Panc1 (cell line): ENCODE results near the gene PFAS. TPM values are rescaled to one million over a fixed set of nuclear protein-coding genes. Genes with fewer than 3 reads are reported as not detected.
A peak's percentile ranks its signal among the peaks of the same experiment; 100 is the strongest.

Experiments used
- ATAC-seq: fragments of 200-7000 bp; cut with Tn5 transposase; 2 replicates; pipeline ENCODE4 v1.9.1; 2020; ENCODE audit warnings: mild to moderate bottlenecking, moderate library complexity
- BruUV-seq: library from RNA; stranded (reverse); fragments of 400-500 nt; replicated peaks from 2 replicates; lab custom pipeline; 2021; lab: Mats Ljungman, UMichigan
- CTCF ChIA-PET: fragments of 300-600 bp; sonication (Branson Sonifier 250); formaldehyde crosslinking; loops from one replicate; lab custom pipeline; 2022; ENCODE audit warnings: antibody characterized with exemption; lab: Charles Lee
- POLR2A ChIA-PET: fragments of 300-600 bp; sonication (Branson Sonifier 250); formaldehyde crosslinking; loops from one replicate; lab custom pipeline; 2022; ENCODE audit warnings: antibody characterized with exemption; lab: Charles Lee
- DNase-seq: peaks from one replicate; pipeline ENCODE4 v3.0.0-alpha.2; 2010; ENCODE audit warnings: low read depth, low spot score
- H3K27ac ChIP-seq: 2 replicates; pipeline ENCODE4 v1.5.1; 2011; ENCODE audit warnings: mild to moderate bottlenecking, low read length, inconsistent platforms
- H3K27me3 ChIP-seq: fragments of 200-500 bp; sonication (Bioruptor generic); 2 replicates; pipeline ENCODE4 v1.6.0; 2014; ENCODE audit warnings: low read length, inconsistent platforms; ENCODE audit not compliant: control insufficient read depth, insufficient read depth
- H3K36me3 ChIP-seq: fragments of 200-500 bp; sonication (Bioruptor generic); 2 replicates; pipeline ENCODE4 v1.5.1; 2014; ENCODE audit warnings: inconsistent platforms, mild to moderate bottlenecking, low read length, moderate library complexity; ENCODE audit not compliant: control insufficient read depth, insufficient read depth
- H3K4me1 ChIP-seq: 2 replicates; pipeline ENCODE4 v1.5.1; 2011; ENCODE audit warnings: inconsistent platforms, mild to moderate bottlenecking, low read length, moderate library complexity; ENCODE audit not compliant: control insufficient read depth, insufficient read depth
- H3K4me3 ChIP-seq, 2 experiments: 2 replicates each; pipeline ENCODE4 v1.5.1; 2011 to 2012; ENCODE audit warnings: low read depth in 2 of 2, low read length in 2 of 2, mild to moderate bottlenecking in 2 of 2, inconsistent platforms in 1 of 2, moderate library complexity in 1 of 2
- H3K9me3 ChIP-seq: fragments of 200-500 bp; sonication (Bioruptor generic); 2 replicates; pipeline ENCODE4 v1.5.1; 2014; ENCODE audit warnings: low read depth, mild to moderate bottlenecking, inconsistent platforms, low read length, moderate library complexity; ENCODE audit not compliant: control insufficient read depth, insufficient read depth
- POLR2AphosphoS5 ChIP-seq: IDR thresholded peaks from 2 replicates; pipeline ENCODE4 v1.6.1; 2012; ENCODE audit warnings: mild to moderate bottlenecking, low read depth, low read length, moderate library complexity
- REST ChIP-seq, 2 experiments: IDR thresholded peaks; 2 replicates each; pipeline ENCODE4 v1.6.1; 2011 to 2012; ENCODE audit warnings: low read depth in 2 of 2, control low read depth in 1 of 2, low read length in 1 of 2, mild to moderate bottlenecking in 1 of 2, moderate library complexity in 1 of 2; ENCODE audit not compliant: insufficient read depth in 1 of 2
- SIN3A ChIP-seq: IDR thresholded peaks from 2 replicates; pipeline ENCODE4 v1.6.1; 2012; ENCODE audit warnings: low read depth, mild to moderate bottlenecking, low read length, moderate library complexity, borderline replicate concordance; ENCODE audit not compliant: insufficient read depth
- TCF7L2 ChIP-seq: IDR thresholded peaks from 2 replicates; pipeline ENCODE4 v1.6.1; 2011; ENCODE audit warnings: mild to moderate bottlenecking, low read depth, low read length, inconsistent platforms
- in situ Hi-C: cut with HindIII; loops from 2 replicates; pipeline ENCODE4 v1.10.0; 2016; ENCODE audit warnings: low sequenced_read_pairs, low pct_unique_long_range_greater_than_20kb
- intact Hi-C: fragments of 100-400 bp; cut with micrococcal nuclease; formaldehyde crosslinking; loops from one replicate; pipeline ENCODE4 v1.10.0; 2022; ENCODE audit not compliant: unreplicated experiment
- total RNA-seq: library from RNA; stranded (reverse); gene quantifications from one replicate; pipeline ENCODE4 v1.2.1, GENCODE V29; 2021; ENCODE audit not compliant: unreplicated experiment
- TF ChIP-seq, protein P1 (sequence below): fragments of 450-650 bp; IDR thresholded peaks from 2 replicates; pipeline ENCODE4 v1.5.1; 2017; ENCODE audit warnings: mild to moderate bottlenecking

PFAS gene
- total RNA-seq, 1 experiment from 2014 or later = 73.0 TPM

- Histone ChIP-seq H3K27me3 (no peaks in the 10 kb centered on the region), H3K4me1 (peaks cover 9% of the 10 kb centered on the region), H3K27ac (no peak overlapping the region), H3K36me3 (peaks cover 7% of the 10 kb centered on the region), H3K4me3 (no peak overlapping the region), H3K9me3 (no peaks in the 10 kb centered on the region)
- CTCF ChIA-PET = interaction anchor here (0.6 to 1.0 kb wide), 3 partner anchors 35 to 55 kb away, joined by 3 to 4 read pairs (median 3); partner anchors contain the start of gene RANGRF
- POLR2A ChIA-PET = no interaction called here
- in situ Hi-C loops = no loop called here
- ATAC-seq = peak; percentile 64; the same call in 1 of the 2 replicates
- BruUV-seq = no TSS peak
- no peak for DNase-seq
- intact Hi-C loops = no loop called here
- TF ChIP-seq SIN3A (no peak), REST (IDR thresholded peaks at IDR 0.05; ENCODE audit: insufficient read depth in 1 of 2, low read depth in 2 of 2, low read length in 1 of 2) (no peak), POLR2AphosphoS5 (no peak)
- TF ChIP-seq, protein P1, sequence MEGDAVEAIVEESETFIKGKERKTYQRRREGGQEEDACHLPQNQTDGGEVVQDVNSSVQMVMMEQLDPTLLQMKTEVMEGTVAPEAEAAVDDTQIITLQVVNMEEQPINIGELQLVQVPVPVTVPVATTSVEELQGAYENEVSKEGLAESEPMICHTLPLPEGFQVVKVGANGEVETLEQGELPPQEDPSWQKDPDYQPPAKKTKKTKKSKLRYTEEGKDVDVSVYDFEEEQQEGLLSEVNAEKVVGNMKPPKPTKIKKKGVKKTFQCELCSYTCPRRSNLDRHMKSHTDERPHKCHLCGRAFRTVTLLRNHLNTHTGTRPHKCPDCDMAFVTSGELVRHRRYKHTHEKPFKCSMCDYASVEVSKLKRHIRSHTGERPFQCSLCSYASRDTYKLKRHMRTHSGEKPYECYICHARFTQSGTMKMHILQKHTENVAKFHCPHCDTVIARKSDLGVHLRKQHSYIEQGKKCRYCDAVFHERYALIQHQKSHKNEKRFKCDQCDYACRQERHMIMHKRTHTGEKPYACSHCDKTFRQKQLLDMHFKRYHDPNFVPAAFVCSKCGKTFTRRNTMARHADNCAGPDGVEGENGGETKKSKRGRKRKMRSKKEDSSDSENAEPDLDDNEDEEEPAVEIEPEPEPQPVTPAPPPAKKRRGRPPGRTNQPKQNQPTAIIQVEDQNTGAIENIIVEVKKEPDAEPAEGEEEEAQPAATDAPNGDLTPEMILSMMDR = no peak; the same call in 1 of the 2 replicates
Observed at GRCh38 chr17:8253801-8254200, 4.7 kb downstream of the PFAS start.

- intact Hi-C loops = no loop called here
- Histone ChIP-seq H3K27ac (no peak overlapping the region), H3K27me3 (no peaks in the 10 kb centered on the region), H3K9me3 (no peaks in the 10 kb centered on the region), H3K36me3 (peaks cover 3% of the 10 kb centered on the region), H3K4me3 (no peak overlapping the region), H3K4me1 (peaks cover 6% of the 10 kb centered on the region)
- BruUV-seq = no TSS peak
- ChIA-PET POLR2A (interaction anchor here (1.0 kb wide), 1 partner anchor 40 kb away, joined by 3 read pairs; the partner anchor contains the start of gene SLC25A35), CTCF (no interaction called here)
- DNase-seq (no peak), ATAC-seq (no peak)
- in situ Hi-C loops = no loop called here
- TF ChIP-seq REST (IDR thresholded peaks at IDR 0.05; ENCODE audit: insufficient read depth in 1 of 2, low read depth in 2 of 2, low read length in 1 of 2) (no peak), SIN3A (no peak), POLR2AphosphoS5 (no peak), TCF7L2 (no peak)
- TF ChIP-seq, protein P1 = no peak
Observed at GRCh38 chr17:8254881-8255280, 5.8 kb downstream of the PFAS start.
